GM21390 (cell line): ENCODE results near the gene TNFAIP8L1.

ENCODE experiments used
- ATAC-seq: cut with Tn5 transposase; IDR thresholded peaks from one replicate; pipeline ENCODE4 v1.9.1; 2021; ENCODE audit not compliant: unreplicated experiment

Gene TNFAIP8L1

DNA sequence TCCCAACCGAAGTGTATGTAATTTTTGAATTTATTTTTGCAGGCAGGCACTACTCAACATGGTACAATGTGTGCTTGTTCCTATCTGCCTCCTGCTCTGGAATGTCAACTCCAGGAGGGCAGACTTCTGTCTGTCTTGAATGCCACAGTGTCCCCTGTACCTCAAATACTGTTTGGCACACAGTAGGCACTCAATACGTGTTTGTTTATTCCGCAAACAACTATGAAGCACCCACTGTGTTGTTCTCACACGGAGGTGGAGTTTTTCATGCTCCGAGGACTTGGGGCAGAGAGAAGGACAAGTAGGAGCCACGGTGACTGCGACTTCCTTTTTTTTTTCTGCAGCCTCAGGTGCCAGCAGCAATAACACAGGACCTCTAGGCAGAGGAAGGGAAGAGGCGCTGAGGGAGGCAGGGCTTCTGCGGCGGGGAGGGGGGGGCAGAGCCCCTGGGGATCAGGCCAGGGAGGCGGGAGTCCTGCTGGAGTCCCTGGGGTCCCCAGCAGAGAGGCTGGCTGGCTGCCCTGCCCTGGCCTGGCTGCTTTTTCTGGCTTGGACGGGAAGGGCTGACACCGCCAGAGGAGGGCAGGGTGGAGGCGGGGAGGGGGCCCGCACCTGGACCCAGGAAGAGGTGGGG is 29.3 kb upstream of the TNFAIP8L1 start:
- ATAC-seq: no peak

- ATAC-seq: no peak
Observed at GRCh38 chr19:4613254-4613751, 26.0 kb upstream of the TNFAIP8L1 start.

- no peak for ATAC-seq
Observed at GRCh38 chr19:4618019-4618418, 21.3 kb upstream of the TNFAIP8L1 start.

- ATAC-seq: no peak
Observed at GRCh38 chr19:4619668-4620294, 19.5 kb upstream of the TNFAIP8L1 start.

DNA sequence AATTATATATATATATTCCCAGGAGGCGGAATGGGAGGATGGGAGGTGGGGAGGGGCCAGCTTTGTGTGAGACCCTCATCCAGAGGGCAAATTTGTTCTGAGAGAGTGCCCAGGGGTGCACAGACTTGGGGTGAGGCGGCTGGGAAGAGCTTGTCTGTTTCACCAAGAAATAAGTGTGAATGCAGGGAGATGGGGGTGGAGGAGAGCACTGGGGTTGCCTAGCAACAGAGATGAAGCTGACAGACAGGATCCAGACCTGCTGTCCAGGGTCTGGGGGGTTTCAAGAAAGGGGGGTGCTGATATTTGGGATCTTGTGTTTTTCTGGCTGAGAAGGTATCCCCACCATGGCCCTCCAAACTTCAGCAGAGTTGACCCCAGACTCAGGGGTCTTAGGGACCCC is 18.6 kb upstream of the TNFAIP8L1 start:
- no peak for ATAC-seq

DNA sequence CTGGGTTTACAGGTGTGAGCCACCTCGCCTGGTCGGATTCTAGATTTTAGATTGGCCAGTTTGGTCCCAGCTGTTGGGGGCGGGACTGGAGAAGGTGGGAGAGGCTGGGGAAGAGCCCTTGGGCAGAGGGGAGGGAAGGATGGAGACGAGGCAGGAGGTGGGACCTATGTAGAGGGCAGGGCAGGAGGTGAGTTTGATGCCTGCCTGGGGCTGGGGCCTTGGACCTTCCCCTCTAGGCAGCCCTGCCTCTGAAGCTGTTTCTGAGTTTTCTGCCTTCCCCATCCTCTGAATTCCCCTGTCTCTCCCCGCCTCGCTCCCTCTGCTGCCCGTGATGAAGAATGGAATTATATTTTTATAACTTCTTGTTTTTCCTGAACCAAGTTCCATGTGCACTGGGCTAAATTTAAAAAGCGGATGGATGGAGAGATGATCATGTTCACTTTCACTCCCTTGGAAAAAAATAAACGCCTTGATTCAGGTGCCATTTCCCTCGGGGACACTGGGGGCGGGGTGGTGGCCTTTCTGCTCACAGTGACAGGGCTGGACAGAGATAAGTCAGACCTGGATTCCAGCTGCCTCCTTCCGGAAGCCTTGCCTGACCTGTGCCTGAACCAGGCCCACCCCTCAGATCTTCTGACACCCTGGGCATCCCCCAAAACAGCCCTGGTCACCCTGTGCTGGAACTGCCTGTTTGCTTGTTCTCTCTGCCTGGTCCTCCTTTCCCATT is 16.5 kb upstream of the TNFAIP8L1 start:
- ATAC-seq: no peak

DNA sequence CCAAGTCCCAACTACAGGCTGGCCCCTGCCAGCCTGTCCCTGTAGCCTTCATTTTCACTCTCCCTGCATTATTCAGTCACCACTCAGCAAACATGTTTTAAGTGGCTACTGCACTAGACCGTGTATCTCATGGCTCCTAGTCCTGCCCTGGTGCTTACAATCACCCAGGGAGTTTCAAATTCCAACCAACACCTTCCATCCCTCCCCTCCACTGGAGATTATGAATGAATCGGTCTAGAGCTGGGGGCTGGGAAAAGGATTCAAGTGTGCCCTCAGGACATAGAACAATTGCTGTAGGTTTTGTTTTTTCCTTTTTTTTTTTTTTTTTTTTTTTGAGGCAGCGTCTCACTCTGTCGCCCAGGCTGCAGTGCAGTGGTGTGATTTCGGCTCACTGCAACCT is 15.0 kb upstream of the TNFAIP8L1 start:
- no peak for ATAC-seq

- no peak for ATAC-seq
Observed at GRCh38 chr19:4624733-4625362, 14.5 kb upstream of the TNFAIP8L1 start.

- ATAC-seq: no peak
Observed at GRCh38 chr19:4633140-4633967, 6.0 kb upstream of the TNFAIP8L1 start.

DNA sequence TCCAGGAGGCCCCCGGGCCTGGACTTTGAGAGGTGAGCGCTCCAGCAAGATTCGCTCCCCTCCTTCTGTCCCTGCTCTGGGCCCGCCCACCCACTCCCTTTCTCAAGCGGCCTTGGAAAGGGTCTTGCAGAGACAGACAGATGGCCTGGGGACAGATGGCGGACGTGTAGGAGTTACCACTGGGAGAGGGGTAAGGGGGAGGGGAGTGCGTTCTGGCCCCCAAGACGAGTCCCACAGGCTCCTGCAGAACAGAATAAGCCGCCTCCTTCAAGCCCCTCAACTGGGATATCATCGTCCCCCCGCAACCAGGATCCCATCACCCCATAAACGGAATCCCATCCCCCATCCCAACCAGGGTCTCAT is 3.6 kb upstream of the TNFAIP8L1 start:
- no peak for ATAC-seq

- ATAC-seq: no peak
Observed at GRCh38 chr19:4636151-4636717, 3.1 kb upstream of the TNFAIP8L1 start.

DNA sequence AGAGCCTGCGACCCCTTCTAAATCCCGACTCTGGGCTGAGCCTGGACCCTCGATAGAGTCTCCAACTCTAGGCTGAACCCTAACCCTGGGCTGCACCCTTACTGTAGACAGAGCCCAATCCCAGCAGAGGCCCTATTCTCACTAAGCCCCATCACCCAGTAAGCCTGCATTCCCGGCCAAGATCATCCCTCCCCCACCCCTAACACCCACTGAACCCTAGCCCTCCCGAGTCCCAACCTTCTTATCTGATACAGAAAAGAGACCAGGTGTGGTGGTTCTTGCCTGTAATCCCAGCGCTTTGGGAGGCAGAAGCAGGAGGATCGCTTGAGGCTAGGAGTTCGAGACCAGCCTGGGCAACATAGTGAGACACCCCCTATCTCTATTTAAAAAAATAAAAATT is 2.6 kb upstream of the TNFAIP8L1 start:
- no peak for ATAC-seq

- ATAC-seq: no peak
Observed at GRCh38 chr19:4638317-4638716, 999 bp upstream of the TNFAIP8L1 start.

DNA sequence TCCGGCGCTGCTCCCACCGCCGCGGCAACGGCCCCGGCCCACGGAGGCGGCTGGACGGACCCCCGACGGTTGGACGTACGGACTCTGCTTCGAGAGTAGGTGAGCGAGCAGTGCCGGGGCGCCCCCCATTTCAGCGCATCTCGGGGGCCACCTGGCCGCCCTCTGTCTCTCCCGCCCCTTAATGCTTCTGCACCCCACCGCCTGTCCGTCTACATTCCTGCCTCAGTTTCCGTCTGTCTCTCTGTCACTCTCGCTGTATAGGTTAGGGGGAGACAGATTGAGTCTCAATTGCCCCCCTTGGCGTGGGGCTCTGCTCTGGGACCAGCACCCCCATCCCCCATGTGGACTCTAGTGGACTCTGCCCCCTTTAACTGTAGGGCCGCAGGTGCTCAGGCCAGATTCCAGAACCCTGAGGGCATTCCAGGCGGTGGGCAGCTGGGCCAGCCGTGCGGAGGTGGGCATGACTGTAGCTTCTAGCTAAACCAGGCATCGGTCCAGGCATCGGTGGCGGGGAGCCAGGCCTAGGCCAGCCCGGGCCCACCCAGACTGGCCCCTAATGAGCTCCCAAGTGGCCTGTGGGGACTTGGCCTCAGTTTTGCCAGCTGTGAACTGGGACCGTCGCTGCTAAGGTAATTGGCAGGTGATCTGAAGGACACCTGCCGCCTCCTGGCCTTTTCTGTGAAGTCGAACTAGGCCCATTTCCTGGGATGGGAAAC is 373 bp downstream of the TNFAIP8L1 start:
- ATAC-seq: no peak

DNA sequence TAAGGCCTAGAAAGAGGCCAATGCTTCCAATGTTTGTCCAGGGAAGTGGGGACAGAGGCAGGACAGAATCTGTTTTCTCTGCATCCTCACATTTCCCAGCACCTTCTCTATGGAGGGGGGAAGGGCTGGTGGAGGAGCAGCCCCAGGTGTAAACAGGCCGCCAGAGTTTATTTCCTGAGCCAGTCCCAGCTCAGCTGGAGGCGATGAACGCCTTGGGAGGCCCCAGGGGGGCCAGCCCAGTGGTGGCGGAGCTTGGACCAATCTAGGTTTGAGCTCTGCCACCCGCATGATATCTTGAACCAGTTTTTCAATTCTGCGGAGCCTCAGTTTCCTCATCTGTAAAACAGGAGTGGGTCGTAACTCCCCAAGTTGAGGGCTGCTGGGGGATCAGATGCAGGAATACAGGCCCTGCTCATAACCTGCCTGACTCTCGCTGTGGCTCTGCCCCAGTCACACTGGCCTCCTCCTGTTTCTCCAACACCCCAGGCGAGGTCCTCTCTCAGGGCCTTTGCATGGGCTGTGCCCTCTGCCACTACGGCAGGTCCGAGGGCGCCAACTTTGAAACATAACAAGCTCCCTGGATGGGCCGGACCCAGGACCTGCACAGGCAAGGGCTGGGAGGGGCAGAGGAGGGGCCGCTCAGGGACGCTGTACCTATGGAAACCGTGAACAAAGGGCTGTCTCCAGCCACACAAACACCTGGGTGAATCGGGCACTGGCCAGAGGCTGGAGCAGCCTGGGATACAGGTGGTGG is 1.1 kb downstream of the TNFAIP8L1 start:
- no peak for ATAC-seq

DNA sequence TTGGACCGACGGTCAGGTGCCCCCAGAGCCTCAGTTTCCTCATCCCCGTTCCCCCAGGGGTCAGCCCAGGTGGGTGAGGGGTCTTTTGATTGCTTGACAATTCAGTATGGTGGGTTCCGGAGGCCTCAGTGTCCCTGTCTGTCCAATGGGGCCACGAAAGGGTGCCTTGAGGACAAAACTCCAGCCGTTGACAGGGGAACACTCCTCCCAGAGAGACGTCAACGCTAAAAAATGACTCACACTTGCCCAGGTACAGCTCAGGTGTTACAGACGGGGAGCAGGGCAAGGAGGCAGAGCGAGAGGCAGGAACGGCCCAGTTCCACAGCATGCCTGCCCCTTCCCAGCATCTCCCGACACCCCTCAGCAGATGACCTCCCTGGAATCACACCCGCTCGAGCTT is 1.8 kb downstream of the TNFAIP8L1 start:
- no peak for ATAC-seq

- no peak for ATAC-seq
Observed at GRCh38 chr19:4642625-4643024, 3.3 kb downstream of the TNFAIP8L1 start.

DNA sequence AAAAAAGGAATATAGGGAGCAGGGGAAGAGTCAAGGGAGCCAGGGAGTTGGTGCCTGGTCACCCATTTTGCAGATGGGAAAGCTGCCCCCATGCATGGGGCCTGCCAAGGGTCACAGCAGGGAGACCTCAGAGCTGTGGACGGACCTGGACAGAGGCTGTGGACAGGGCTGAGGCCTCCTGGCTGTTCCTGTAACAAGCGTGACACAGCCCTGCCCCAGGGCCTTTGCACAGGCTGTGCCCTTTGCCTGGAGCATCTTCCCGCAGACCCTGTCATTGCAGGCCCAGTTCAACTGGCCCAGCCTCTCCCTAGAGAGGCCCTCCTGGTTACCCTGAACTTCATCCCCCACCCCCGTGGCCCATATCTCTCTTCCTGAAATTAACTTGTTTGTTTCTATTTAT is 6.4 kb downstream of the TNFAIP8L1 start:
- ATAC-seq: no peak
